ENCODE results near the gene TSPAN18. TPM values are rescaled to one million over a fixed set of nuclear protein-coding genes. Genes with fewer than 3 reads are reported as not detected.

Gene TSPAN18
- total RNA-seq, 1 donor from 2014 or later, result 25.7 TPM

DNA sequence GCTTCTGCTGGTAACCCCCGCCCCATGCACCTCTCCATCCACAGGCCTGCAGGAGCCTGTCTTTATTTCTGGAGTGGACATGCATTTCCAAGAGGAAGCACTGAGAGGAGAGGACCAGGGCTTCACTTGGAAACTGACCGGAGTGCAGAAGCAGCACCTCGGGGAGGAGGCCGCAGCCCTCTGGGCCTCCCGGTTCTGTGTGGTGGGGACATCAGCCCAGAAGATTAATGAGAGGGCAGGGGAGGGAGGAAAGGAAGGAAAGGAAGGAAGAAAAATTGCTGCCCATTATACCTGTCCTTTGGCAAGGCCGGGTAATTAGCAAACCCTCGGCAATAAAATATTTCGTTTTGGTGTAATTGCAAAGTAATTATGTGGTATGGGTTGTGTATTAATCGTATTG is 126.9 kb downstream of the TSPAN18 start:
- no peak for DNase-seq (ENCODE audit: low spot score, unreplicated experiment)
- no peaks in the 10 kb centered on the region for H3K36me3 Mint-ChIP-seq (ENCODE audit: insufficient read depth)
- peaks cover 32% of the 10 kb centered on the region for H3K4me1 Mint-ChIP-seq (ENCODE audit: low read depth)
- no peaks in the 10 kb centered on the region for H3K9me3 Mint-ChIP-seq (ENCODE audit: low read depth)
- no peaks in the 10 kb centered on the region for H3K27me3 Mint-ChIP-seq
- no peak overlapping the region for H3K4me3 Mint-ChIP-seq (ENCODE audit: low read depth)
- H3K27ac Mint-ChIP-seq, result peak overlapping the region; percentile 96
- TF ChIP-seq, protein P1, sequence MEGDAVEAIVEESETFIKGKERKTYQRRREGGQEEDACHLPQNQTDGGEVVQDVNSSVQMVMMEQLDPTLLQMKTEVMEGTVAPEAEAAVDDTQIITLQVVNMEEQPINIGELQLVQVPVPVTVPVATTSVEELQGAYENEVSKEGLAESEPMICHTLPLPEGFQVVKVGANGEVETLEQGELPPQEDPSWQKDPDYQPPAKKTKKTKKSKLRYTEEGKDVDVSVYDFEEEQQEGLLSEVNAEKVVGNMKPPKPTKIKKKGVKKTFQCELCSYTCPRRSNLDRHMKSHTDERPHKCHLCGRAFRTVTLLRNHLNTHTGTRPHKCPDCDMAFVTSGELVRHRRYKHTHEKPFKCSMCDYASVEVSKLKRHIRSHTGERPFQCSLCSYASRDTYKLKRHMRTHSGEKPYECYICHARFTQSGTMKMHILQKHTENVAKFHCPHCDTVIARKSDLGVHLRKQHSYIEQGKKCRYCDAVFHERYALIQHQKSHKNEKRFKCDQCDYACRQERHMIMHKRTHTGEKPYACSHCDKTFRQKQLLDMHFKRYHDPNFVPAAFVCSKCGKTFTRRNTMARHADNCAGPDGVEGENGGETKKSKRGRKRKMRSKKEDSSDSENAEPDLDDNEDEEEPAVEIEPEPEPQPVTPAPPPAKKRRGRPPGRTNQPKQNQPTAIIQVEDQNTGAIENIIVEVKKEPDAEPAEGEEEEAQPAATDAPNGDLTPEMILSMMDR (IDR thresholded peaks at IDR 0.05; ENCODE audit: unreplicated experiment), result no peak

DNA sequence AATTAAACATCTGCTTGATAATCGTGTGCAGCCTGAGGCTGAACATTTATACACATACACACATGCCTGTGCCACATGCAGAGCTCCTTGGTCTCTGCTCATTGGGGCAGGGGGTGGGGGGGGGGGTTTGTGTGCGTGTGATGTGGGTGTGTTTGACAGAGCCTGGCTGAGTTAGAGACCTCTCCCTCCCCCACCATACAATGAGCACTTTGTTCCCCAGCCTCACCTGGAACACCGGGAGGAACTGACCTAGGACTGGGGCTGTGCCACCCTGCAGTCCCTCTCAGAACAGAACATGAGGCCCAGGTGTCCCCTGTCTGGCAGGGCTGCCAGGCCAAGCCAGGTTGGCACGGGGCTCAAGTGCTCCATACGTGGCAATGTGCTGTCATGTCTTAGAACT is 127.3 kb downstream of the TSPAN18 start:
- Mint-ChIP-seq H3K27me3 (no peaks in the 10 kb centered on the region), H3K9me3 (ENCODE audit: low read depth) (no peaks in the 10 kb centered on the region), H3K36me3 (ENCODE audit: insufficient read depth) (no peaks in the 10 kb centered on the region), H3K27ac (peak overlapping the region; percentile 75), H3K4me1 (ENCODE audit: low read depth) (peaks cover 34% of the 10 kb centered on the region), H3K4me3 (ENCODE audit: low read depth) (no peak overlapping the region)
- no peak for DNase-seq (ENCODE audit: low spot score, unreplicated experiment)
- TF ChIP-seq, protein P1 (IDR thresholded peaks at IDR 0.05; ENCODE audit: unreplicated experiment), result no peak

DNA sequence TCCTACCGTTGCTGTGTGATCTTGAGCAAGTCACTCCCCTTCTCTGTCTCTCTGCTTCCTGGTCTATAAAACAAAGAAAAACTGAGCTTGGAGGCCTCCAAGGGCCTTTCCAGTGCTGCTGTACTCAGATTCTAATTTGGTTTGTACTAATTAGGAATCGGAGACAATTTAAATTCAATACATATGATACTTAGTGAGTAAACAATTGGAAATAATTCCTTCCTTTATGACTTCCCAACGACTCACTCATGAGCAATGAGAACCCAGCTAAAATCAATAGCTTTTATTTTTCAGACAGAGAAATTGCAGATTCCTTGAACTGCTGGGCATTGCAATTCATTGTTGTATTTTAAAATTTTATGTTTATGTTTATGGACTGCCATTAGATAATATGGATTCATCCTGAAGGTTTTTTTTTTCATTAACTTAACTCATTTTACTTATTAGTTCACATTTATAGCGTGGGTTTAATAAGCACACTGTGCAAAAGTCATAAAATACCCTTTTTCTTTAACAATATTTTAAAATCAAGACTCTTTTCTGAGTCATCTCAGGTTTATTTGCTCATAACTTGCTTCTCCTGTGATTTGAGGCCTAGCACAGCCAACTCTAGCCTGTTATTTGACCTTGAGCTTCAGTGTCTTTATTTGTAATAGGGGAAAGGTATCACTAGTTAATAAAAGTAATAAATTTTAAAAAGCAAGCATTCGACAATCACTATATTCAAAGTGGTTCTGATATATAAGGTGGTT is 128.2 kb downstream of the TSPAN18 start:
- TF ChIP-seq, protein P1 (IDR thresholded peaks at IDR 0.05; ENCODE audit: unreplicated experiment), result no peak
- no peaks in the 10 kb centered on the region for H3K36me3 Mint-ChIP-seq (ENCODE audit: insufficient read depth)
- H3K4me1 Mint-ChIP-seq (ENCODE audit: low read depth), result peaks cover 34% of the 10 kb centered on the region
- no peak overlapping the region for H3K4me3 Mint-ChIP-seq (ENCODE audit: low read depth)
- no peaks in the 10 kb centered on the region for H3K9me3 Mint-ChIP-seq (ENCODE audit: low read depth)
- DNase-seq (ENCODE audit: low spot score, unreplicated experiment), result no peak
- H3K27me3 Mint-ChIP-seq, result no peaks in the 10 kb centered on the region
- peak overlapping the region; percentile 75 for H3K27ac Mint-ChIP-seq

DNA sequence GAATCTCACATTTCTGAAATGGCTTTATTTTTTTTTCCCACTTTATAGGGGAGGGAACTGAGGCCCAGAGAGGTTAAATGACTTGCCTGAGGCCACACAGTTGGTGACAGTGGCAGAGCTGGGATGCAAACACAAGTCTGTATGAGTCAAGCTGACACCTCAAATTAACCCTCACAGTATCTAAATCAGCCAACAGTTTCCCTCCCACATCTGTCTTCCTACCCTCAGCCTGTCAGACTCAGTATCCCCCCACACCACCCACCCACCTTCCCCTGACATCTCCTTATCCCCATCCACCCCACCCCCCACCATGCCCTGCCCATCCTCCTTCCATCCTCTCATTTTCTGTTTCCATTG is 128.7 kb downstream of the TSPAN18 start:
- Mint-ChIP-seq H3K9me3 (ENCODE audit: low read depth) (no peaks in the 10 kb centered on the region), H3K4me1 (ENCODE audit: low read depth) (peaks cover 32% of the 10 kb centered on the region), H3K36me3 (ENCODE audit: insufficient read depth) (no peaks in the 10 kb centered on the region), H3K27ac (no peak overlapping the region), H3K27me3 (no peaks in the 10 kb centered on the region), H3K4me3 (ENCODE audit: low read depth) (no peak overlapping the region)
- TF ChIP-seq, protein P1 (IDR thresholded peaks at IDR 0.05; ENCODE audit: unreplicated experiment), result no peak
- no peak for DNase-seq (ENCODE audit: low spot score, unreplicated experiment)

DNA sequence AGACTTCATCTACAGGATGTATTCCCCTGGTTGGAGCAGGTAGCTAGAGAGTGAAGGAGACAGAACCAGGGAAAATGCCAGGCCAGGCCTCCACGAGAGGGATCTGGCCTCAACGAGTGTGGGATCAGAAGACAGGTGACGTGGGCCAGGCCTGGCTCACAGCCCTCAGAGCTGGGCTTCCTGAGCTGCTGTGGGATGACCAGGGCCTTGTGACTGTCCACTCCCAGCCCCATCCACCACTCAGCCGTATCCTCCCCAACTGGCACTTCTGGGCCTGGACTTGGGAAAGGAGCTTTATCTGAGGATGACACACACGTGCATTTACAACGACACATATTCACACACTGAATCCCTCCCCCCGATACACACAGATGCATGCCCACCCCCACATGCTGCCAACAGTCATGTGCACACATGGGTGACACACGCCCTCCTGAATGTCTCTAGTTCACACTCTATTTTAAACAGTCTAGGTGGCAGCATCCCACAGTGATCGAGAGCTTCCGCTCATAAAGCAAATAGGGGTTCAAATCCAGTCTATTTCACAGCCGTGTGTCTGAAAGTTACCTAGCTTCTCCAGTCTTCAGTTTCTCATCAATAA is 130.8 kb downstream of the TSPAN18 start:
- Mint-ChIP-seq H3K36me3 (ENCODE audit: insufficient read depth) (no peaks in the 10 kb centered on the region), H3K27ac (no peak overlapping the region), H3K9me3 (ENCODE audit: low read depth) (no peaks in the 10 kb centered on the region), H3K4me1 (ENCODE audit: low read depth) (peaks cover 31% of the 10 kb centered on the region), H3K4me3 (ENCODE audit: low read depth) (no peak overlapping the region), H3K27me3 (no peaks in the 10 kb centered on the region)
- no peak for DNase-seq (ENCODE audit: low spot score, unreplicated experiment)
- TF ChIP-seq, protein P1 (IDR thresholded peaks at IDR 0.05; ENCODE audit: unreplicated experiment), result no peak
